ENCODE results near the gene INAVA. TPM values are rescaled to one million over a fixed set of nuclear protein-coding genes. Genes with fewer than 3 reads are reported as not detected.

INAVA gene
- total RNA-seq, 2 donors from 2014 or later: 59.5 to 61.5 TPM

GRCh38 chr1:200880212-200880611 lies 14.5 kb upstream of the INAVA start:
- WGBS, 2 experiments (ENCODE audit: insufficient coverage in 1 of 2, insufficient read length in 1 of 2): 56 to 63% methylated on average over 1 to 3 of the region's 3 CpGs
- Mint-ChIP-seq H3K4me1 (peaks cover 15% of the 10 kb centered on the region), H3K4me3 (no peak overlapping the region), H3K27ac (no peak overlapping the region), H3K27me3 (ENCODE audit: insufficient read depth) (no peaks in the 10 kb centered on the region), H3K9me3 (no peaks in the 10 kb centered on the region), H3K36me3 (ENCODE audit: low read depth) (no peaks in the 10 kb centered on the region)
- Histone ChIP-seq H3K9ac (ENCODE audit: extremely low read depth, low read length, poor library complexity, severe bottlenecking) (no peak overlapping the region), H3K27ac (ENCODE audit: low read depth, low read length) (peak overlapping the region; percentile 92), H3K36me3 (ENCODE audit: control insufficient read depth, insufficient read depth, low read length) (no peaks in the 10 kb centered on the region), H3K9me3 (ENCODE audit: control insufficient read depth, low read length) (no peaks in the 10 kb centered on the region), H3K27me3 (ENCODE audit: control insufficient read depth, insufficient read depth, low read length, poor library complexity, severe bottlenecking) (no peaks in the 10 kb centered on the region), H3K4me1 (ENCODE audit: control insufficient read depth, insufficient read depth, low read length) (no peaks in the 10 kb centered on the region), H3K4me3 (ENCODE audit: low read length) (no peak overlapping the region)
- no peak for TF ChIP-seq CTCF (conservative IDR thresholded peaks at IDR 0.05)
- DNase-seq: peak; percentile 24

GRCh38 chr1:200883118-200883517 lies 11.6 kb upstream of the INAVA start:
- no peaks in the 10 kb centered on the region for H3K9me3 Mint-ChIP-seq
- Histone ChIP-seq H3K4me3 (ENCODE audit: low read length) (no peak overlapping the region), H3K4me1 (ENCODE audit: control insufficient read depth, insufficient read depth, low read length) (peaks cover 6% of the 10 kb centered on the region), H3K36me3 (ENCODE audit: control insufficient read depth, insufficient read depth, low read length) (no peaks in the 10 kb centered on the region), H3K27ac (ENCODE audit: low read depth, low read length) (no peak overlapping the region), H3K9ac (ENCODE audit: extremely low read depth, low read length, poor library complexity, severe bottlenecking) (no peak overlapping the region), H3K9me3 (ENCODE audit: control insufficient read depth, low read length) (no peaks in the 10 kb centered on the region), H3K27me3 (ENCODE audit: control insufficient read depth, insufficient read depth, low read length, poor library complexity, severe bottlenecking) (no peaks in the 10 kb centered on the region)
- H3K27ac Mint-ChIP-seq: no peak overlapping the region
- H3K4me3 Mint-ChIP-seq: no peak overlapping the region
- WGBS, 2 experiments (ENCODE audit: insufficient coverage in 1 of 2, insufficient read length in 1 of 2): 93 to 100% methylated on average over 2 to 3 of the region's 3 CpGs
- no peaks in the 10 kb centered on the region for H3K36me3 Mint-ChIP-seq (ENCODE audit: low read depth)
- TF ChIP-seq CTCF (conservative IDR thresholded peaks at IDR 0.05): no peak
- H3K27me3 Mint-ChIP-seq (ENCODE audit: insufficient read depth): peaks cover 3% of the 10 kb centered on the region
- peaks cover 25% of the 10 kb centered on the region for H3K4me1 Mint-ChIP-seq
- DNase-seq: peak; percentile 43

GRCh38 chr1:200885623-200886402 lies 8.9 kb upstream of the INAVA start:
- H3K4me3 Mint-ChIP-seq: no peak overlapping the region
- H3K4me3 ChIP-seq (ENCODE audit: low read length): no peak overlapping the region
- DNase-seq: no peak
- no peak overlapping the region for H3K9ac ChIP-seq (ENCODE audit: extremely low read depth, low read length, poor library complexity, severe bottlenecking)
- WGBS, 2 experiments (ENCODE audit: insufficient coverage in 1 of 2, insufficient read length in 1 of 2): 90 to 92% methylated on average over 4 to 6 of the region's 6 CpGs
- H3K27ac Mint-ChIP-seq: no peak overlapping the region
- no peak overlapping the region for H3K27ac ChIP-seq (ENCODE audit: low read depth, low read length)
- no peaks in the 10 kb centered on the region for H3K36me3 Mint-ChIP-seq (ENCODE audit: low read depth)
- H3K27me3 ChIP-seq (ENCODE audit: control insufficient read depth, insufficient read depth, low read length, poor library complexity, severe bottlenecking): no peaks in the 10 kb centered on the region
- TF ChIP-seq CTCF (conservative IDR thresholded peaks at IDR 0.05): no peak
- H3K27me3 Mint-ChIP-seq (ENCODE audit: insufficient read depth): peaks cover 3% of the 10 kb centered on the region
- no peaks in the 10 kb centered on the region for H3K9me3 ChIP-seq (ENCODE audit: control insufficient read depth, low read length)
- H3K4me1 ChIP-seq (ENCODE audit: control insufficient read depth, insufficient read depth, low read length): peaks cover 6% of the 10 kb centered on the region
- peaks cover 42% of the 10 kb centered on the region for H3K4me1 Mint-ChIP-seq
- H3K9me3 Mint-ChIP-seq: no peaks in the 10 kb centered on the region
- H3K36me3 ChIP-seq (ENCODE audit: control insufficient read depth, insufficient read depth, low read length): no peaks in the 10 kb centered on the region

All from endodermal cell (in vitro differentiated cells).